Astrocyte (in vitro differentiated cells and primary cell): ENCODE results near the gene GABRR3. TPM values are rescaled to one million over a fixed set of nuclear protein-coding genes. Genes with fewer than 3 reads are reported as not detected.

ENCODE experiments used
- DNase-seq: peaks from one replicate; pipeline ENCODE4 v3.0.0-alpha.2; 2010; ENCODE audit warnings: low read depth
- FAIRE-seq: peaks from 2 replicates; lab custom pipeline; 2011; peaks lifted over from hg19 to GRCh38; lab: Jason Lieb, UNC
- H2AFZ ChIP-seq: 2 replicates; pipeline ENCODE4 v1.6.0; 2012; ENCODE audit warnings: low read depth, low read length, inconsistent platforms
- H3K27ac ChIP-seq: 2 replicates; pipeline ENCODE4 v1.5.1; 2011; ENCODE audit warnings: low read depth, low read length, inconsistent platforms
- H3K27me3 ChIP-seq: 2 replicates; pipeline ENCODE4 v1.6.0; 2011; ENCODE audit warnings: low read length, inconsistent platforms; ENCODE audit not compliant: insufficient read depth
- H3K36me3 ChIP-seq: 2 replicates; pipeline ENCODE4 v1.5.1; 2011; ENCODE audit warnings: low read length, inconsistent platforms; ENCODE audit not compliant: insufficient read depth
- H3K4me1 ChIP-seq: 2 replicates; pipeline ENCODE4 v1.5.1; 2011; ENCODE audit warnings: low read length, inconsistent platforms; ENCODE audit not compliant: insufficient read depth
- H3K4me2 ChIP-seq: 2 replicates; pipeline ENCODE4 v1.6.0; 2012; ENCODE audit warnings: low read length, inconsistent platforms
- H3K4me3 ChIP-seq: 2 replicates; pipeline ENCODE4 v1.5.1; 2011; ENCODE audit warnings: low read depth, mild to moderate bottlenecking, low read length, inconsistent platforms; ENCODE audit not compliant: insufficient read depth
- H3K79me2 ChIP-seq: 2 replicates; pipeline ENCODE4 v1.6.0; 2012; ENCODE audit warnings: mild to moderate bottlenecking, low read length, inconsistent platforms; ENCODE audit not compliant: insufficient read depth
- H3K9ac ChIP-seq: 2 replicates; pipeline ENCODE4 v1.6.0; 2012; ENCODE audit warnings: mild to moderate bottlenecking, low read length, inconsistent platforms
- H3K9me3 ChIP-seq: 2 replicates; pipeline ENCODE4 v1.5.1; 2012; ENCODE audit warnings: low read depth, mild to moderate bottlenecking, low read length, inconsistent platforms; ENCODE audit not compliant: insufficient read depth
- H4K20me1 ChIP-seq: 2 replicates; pipeline ENCODE4 v1.6.0; 2012; ENCODE audit warnings: low read length, inconsistent platforms; ENCODE audit not compliant: insufficient read depth
- H3K27ac Mint-ChIP-seq: one replicate; pipeline ENCODE4 v1.8.0; 2021; ENCODE audit warnings: mild to moderate bottlenecking, mixed read lengths; ENCODE audit not compliant: unreplicated experiment
- H3K27me3 Mint-ChIP-seq: one replicate; pipeline ENCODE4 v1.8.0; 2021; ENCODE audit warnings: low read depth, mixed read lengths; ENCODE audit not compliant: unreplicated experiment
- H3K36me3 Mint-ChIP-seq: one replicate; pipeline ENCODE4 v1.8.0; 2021; ENCODE audit warnings: low read depth, mixed read lengths; ENCODE audit not compliant: unreplicated experiment
- H3K4me1 Mint-ChIP-seq: one replicate; pipeline ENCODE4 v1.8.0; 2021; ENCODE audit warnings: low read depth, mixed read lengths; ENCODE audit not compliant: unreplicated experiment
- H3K4me3 Mint-ChIP-seq: one replicate; pipeline ENCODE4 v1.8.0; 2021; ENCODE audit warnings: mild to moderate bottlenecking, moderate library complexity, mixed read lengths; ENCODE audit not compliant: unreplicated experiment
- H3K9me3 Mint-ChIP-seq: one replicate; pipeline ENCODE4 v1.8.0; 2021; ENCODE audit warnings: mild to moderate bottlenecking, mixed read lengths; ENCODE audit not compliant: unreplicated experiment
- EZH2 ChIP-seq: IDR thresholded peaks from 2 replicates; pipeline ENCODE4 v1.6.1; 2012; ENCODE audit warnings: mild to moderate bottlenecking, low read length, inconsistent platforms; ENCODE audit not compliant: insufficient read depth
- total RNA-seq: library from RNA; stranded (reverse); gene quantifications from 2 replicates; pipeline ENCODE4 v1.2.1, GENCODE V29; 2021
- TF ChIP-seq, protein P1 (sequence below): IDR thresholded peaks from 2 replicates; pipeline ENCODE4 v1.5.1; 2011; ENCODE audit warnings: low read depth, mild to moderate bottlenecking, inconsistent platforms, low read length, moderate library complexity; ENCODE audit not compliant: insufficient read depth

Gene GABRR3
- total RNA-seq, 1 donor from 2014 or later: not detected

DNA sequence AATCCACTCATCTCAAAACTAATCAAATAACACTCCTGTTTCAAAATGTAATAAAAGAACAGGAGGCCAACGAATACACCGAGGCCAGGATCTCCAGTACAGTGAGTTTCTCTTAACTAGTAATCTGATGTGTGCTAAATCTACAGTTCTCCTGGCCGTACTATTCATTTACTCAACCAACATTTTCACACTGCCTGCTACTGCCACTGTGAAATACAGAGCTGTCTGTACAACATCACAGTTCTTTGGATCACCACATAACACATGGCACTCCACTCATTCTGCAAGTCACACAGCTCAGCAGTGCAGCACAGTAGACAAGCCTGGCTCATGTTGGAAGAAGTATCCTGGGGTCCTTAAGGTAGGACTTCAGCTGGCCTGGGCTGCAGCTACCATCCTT lies 84.8 kb downstream of the GABRR3 start:
- H3K36me3 ChIP-seq: peaks cover 51% of the 10 kb centered on the region
- no peak overlapping the region for H3K4me3 Mint-ChIP-seq
- no peaks in the 10 kb centered on the region for H3K27me3 Mint-ChIP-seq
- FAIRE-seq (no peak), DNase-seq (no peak)
- no peak overlapping the region for H3K27ac Mint-ChIP-seq
- peaks cover 21% of the 10 kb centered on the region for H3K36me3 Mint-ChIP-seq
- H3K9ac ChIP-seq: no peak overlapping the region
- no peak overlapping the region for H3K4me3 ChIP-seq
- H2AFZ ChIP-seq: no peak overlapping the region
- peaks cover 9% of the 10 kb centered on the region for H4K20me1 ChIP-seq
- H3K79me2 ChIP-seq: no peaks in the 10 kb centered on the region
- H3K4me2 ChIP-seq: no peak overlapping the region
- peaks cover 4% of the 10 kb centered on the region for H3K4me1 Mint-ChIP-seq
- TF ChIP-seq, protein P1, sequence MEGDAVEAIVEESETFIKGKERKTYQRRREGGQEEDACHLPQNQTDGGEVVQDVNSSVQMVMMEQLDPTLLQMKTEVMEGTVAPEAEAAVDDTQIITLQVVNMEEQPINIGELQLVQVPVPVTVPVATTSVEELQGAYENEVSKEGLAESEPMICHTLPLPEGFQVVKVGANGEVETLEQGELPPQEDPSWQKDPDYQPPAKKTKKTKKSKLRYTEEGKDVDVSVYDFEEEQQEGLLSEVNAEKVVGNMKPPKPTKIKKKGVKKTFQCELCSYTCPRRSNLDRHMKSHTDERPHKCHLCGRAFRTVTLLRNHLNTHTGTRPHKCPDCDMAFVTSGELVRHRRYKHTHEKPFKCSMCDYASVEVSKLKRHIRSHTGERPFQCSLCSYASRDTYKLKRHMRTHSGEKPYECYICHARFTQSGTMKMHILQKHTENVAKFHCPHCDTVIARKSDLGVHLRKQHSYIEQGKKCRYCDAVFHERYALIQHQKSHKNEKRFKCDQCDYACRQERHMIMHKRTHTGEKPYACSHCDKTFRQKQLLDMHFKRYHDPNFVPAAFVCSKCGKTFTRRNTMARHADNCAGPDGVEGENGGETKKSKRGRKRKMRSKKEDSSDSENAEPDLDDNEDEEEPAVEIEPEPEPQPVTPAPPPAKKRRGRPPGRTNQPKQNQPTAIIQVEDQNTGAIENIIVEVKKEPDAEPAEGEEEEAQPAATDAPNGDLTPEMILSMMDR: no peak
- TF ChIP-seq EZH2: no peak
- H3K4me1 ChIP-seq: no peaks in the 10 kb centered on the region
- no peaks in the 10 kb centered on the region for H3K27me3 ChIP-seq
- H3K27ac ChIP-seq: no peak overlapping the region
- no peaks in the 10 kb centered on the region for H3K9me3 ChIP-seq
- H3K9me3 Mint-ChIP-seq: no peaks in the 10 kb centered on the region

DNA sequence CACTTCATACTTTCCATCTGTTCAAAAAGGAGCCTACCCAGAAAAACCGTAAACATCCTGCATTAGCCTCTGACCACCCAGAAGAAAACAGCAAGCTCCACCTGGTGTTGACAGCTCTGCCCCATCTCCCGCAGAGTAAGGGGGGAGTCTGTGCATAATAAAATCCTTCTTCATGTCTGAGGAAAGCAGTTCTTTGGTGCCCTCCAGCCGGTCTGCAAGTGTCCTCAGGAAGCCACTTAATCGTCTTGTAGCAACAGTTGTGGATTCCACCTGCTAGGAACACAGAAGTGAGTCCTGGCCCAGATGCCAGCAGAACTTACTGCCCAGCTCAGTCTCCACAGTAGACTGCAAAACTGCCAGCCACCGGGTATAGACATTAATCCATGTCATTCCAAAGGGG lies 85.4 kb downstream of the GABRR3 start:
- no peaks in the 10 kb centered on the region for H3K79me2 ChIP-seq
- peaks cover 4% of the 10 kb centered on the region for H3K4me1 Mint-ChIP-seq
- DNase-seq (no peak), FAIRE-seq (no peak)
- TF ChIP-seq, protein P1: no peak
- no peak for TF ChIP-seq EZH2
- H3K4me2 ChIP-seq: no peak overlapping the region
- peaks cover 52% of the 10 kb centered on the region for H3K36me3 ChIP-seq
- no peaks in the 10 kb centered on the region for H3K27me3 ChIP-seq
- H3K4me1 ChIP-seq: no peaks in the 10 kb centered on the region
- no peak overlapping the region for H3K9ac ChIP-seq
- no peak overlapping the region for H2AFZ ChIP-seq
- no peaks in the 10 kb centered on the region for H3K9me3 ChIP-seq
- no peak overlapping the region for H3K27ac Mint-ChIP-seq
- no peaks in the 10 kb centered on the region for H3K27me3 Mint-ChIP-seq
- no peak overlapping the region for H3K27ac ChIP-seq
- H3K4me3 Mint-ChIP-seq: no peak overlapping the region
- H3K4me3 ChIP-seq: no peak overlapping the region
- no peaks in the 10 kb centered on the region for H3K9me3 Mint-ChIP-seq
- peaks cover 21% of the 10 kb centered on the region for H3K36me3 Mint-ChIP-seq
- peaks cover 9% of the 10 kb centered on the region for H4K20me1 ChIP-seq

DNA sequence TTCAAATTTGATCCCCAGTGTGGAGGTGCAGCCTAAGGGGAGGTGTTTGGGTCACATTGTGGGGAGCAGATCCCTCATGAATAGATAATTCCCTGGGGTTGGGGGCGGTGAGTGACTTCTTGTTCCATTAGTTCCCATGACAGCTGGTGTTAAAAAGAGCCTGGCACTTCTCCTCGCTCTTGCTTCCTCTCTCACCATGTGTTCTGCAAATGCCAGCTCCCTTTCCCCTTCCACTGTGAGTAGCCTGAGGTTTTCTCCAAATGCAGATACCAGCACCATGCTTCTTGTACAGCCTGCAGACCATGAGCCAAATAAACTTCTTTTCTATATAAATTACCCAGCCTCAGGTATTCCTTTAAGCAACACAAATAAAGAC lies 86.0 kb downstream of the GABRR3 start:
- Histone ChIP-seq H3K9me3 (no peaks in the 10 kb centered on the region), H4K20me1 (peaks cover 9% of the 10 kb centered on the region), H3K4me2 (no peak overlapping the region), H3K4me1 (no peaks in the 10 kb centered on the region), H3K27ac (no peak overlapping the region), H3K4me3 (no peak overlapping the region), H3K9ac (no peak overlapping the region), H2AFZ (no peak overlapping the region), H3K79me2 (no peaks in the 10 kb centered on the region), H3K27me3 (no peaks in the 10 kb centered on the region), H3K36me3 (peaks cover 48% of the 10 kb centered on the region)
- no peak overlapping the region for H3K27ac Mint-ChIP-seq
- H3K4me3 Mint-ChIP-seq: no peak overlapping the region
- DNase-seq (no peak), FAIRE-seq (no peak)
- H3K9me3 Mint-ChIP-seq: no peaks in the 10 kb centered on the region
- no peak for TF ChIP-seq EZH2
- TF ChIP-seq, protein P1: no peak
- peaks cover 16% of the 10 kb centered on the region for H3K36me3 Mint-ChIP-seq
- H3K27me3 Mint-ChIP-seq: no peaks in the 10 kb centered on the region
- H3K4me1 Mint-ChIP-seq: peaks cover 4% of the 10 kb centered on the region
